HG03432 (cell line): ENCODE results near the gene FRMPD2.
"Not testable (repeated sequence)": the region's sequence is repeated elsewhere in the genome, so short reads cannot be mapped to it uniquely, and the experiment has no call there.

Source experiments
- ATAC-seq: cut with Tn5 transposase; IDR thresholded peaks from one replicate; pipeline ENCODE4 v1.9.1; 2021; ENCODE audit warnings: mild to moderate bottlenecking, moderate library complexity; ENCODE audit not compliant: unreplicated experiment

Gene FRMPD2

GRCh38 chr10:48206482-48207250, 67.8 kb downstream of the FRMPD2 start:
- ATAC-seq: no peak

- peak; percentile 83 for ATAC-seq
Measured at GRCh38 chr10:48205918-48206317, 68.6 kb downstream of the FRMPD2 start.

- no peak for ATAC-seq
Measured at GRCh38 chr10:48199580-48200377, 74.7 kb downstream of the FRMPD2 start.

GRCh38 chr10:48197236-48197899, 77.1 kb downstream of the FRMPD2 start:
- ATAC-seq: no peak

GRCh38 chr10:48195803-48196202, 78.7 kb downstream of the FRMPD2 start:
- ATAC-seq: no peak

GRCh38 chr10:48194830-48195229, 79.7 kb downstream of the FRMPD2 start:
- no peak for ATAC-seq

- ATAC-seq: no peak
Measured at GRCh38 chr10:48193556-48193955, 80.9 kb downstream of the FRMPD2 start.

GRCh38 chr10:48192881-48193450, 81.5 kb downstream of the FRMPD2 start:
- no peak for ATAC-seq

- no peak for ATAC-seq
Measured at GRCh38 chr10:48187713-48188485, 86.6 kb downstream of the FRMPD2 start.

- no peak for ATAC-seq
Measured at GRCh38 chr10:48187126-48187525, 87.4 kb downstream of the FRMPD2 start.

GRCh38 chr10:48186264-48186804, 88.2 kb downstream of the FRMPD2 start:
- not testable (repeated sequence) for ATAC-seq

- ATAC-seq: no peak
Measured at GRCh38 chr10:48184224-48184623, 90.3 kb downstream of the FRMPD2 start.

- not testable (repeated sequence) for ATAC-seq
Measured at GRCh38 chr10:48172715-48173114, 101.8 kb downstream of the FRMPD2 start.

GRCh38 chr10:48160670-48161069, 113.8 kb downstream of the FRMPD2 start:
- not testable (repeated sequence) for ATAC-seq

GRCh38 chr10:48160163-48160562, 114.3 kb downstream of the FRMPD2 start:
- not testable (repeated sequence) for ATAC-seq

- not testable (repeated sequence) for ATAC-seq
Measured at GRCh38 chr10:48154211-48155140, 120.0 kb downstream of the FRMPD2 start.

GRCh38 chr10:48147643-48148042, 126.9 kb downstream of the FRMPD2 start:
- not testable (repeated sequence) for ATAC-seq

GRCh38 chr10:48143721-48144642, 130.5 kb downstream of the FRMPD2 start:
- ATAC-seq: not testable (repeated sequence)
